SK-N-SH (cell line): Measurements from ENCODE around the gene SMIM12. TPM values are rescaled to one million over a fixed set of nuclear protein-coding genes. Genes with fewer than 3 reads are reported as not detected.

Experiments used
- CTCF ChIA-PET: fragments of 300-600, 350-600 bp; formaldehyde crosslinking; extraction: SDS; loops from one replicate; lab custom pipeline; 2021; lab: Yijun Ruan, JAX
- POLR2A ChIA-PET: fragments of 350-600 bp; sonication (Branson Sonifier 250); formaldehyde crosslinking; extraction: SDS; loops from one replicate; lab custom pipeline; 2020; ENCODE audit warnings: antibody characterized with exemption, inconsistent platforms; lab: Yijun Ruan, JAX
- DNase-seq: peaks from one replicate; pipeline ENCODE4 v3.0.0; 2012
- H2AFZ ChIP-seq: fragments of 200-600 bp; sonication (generic); 2 replicates; pipeline ENCODE4 v1.8.1; 2016; ENCODE audit warnings: antibody characterized with exemption, mild to moderate bottlenecking, low read depth
- H3F3A ChIP-seq: fragments of 200-600 bp; sonication (generic); replicated peaks from 2 replicates; pipeline ENCODE3; 2016; ENCODE audit warnings: antibody characterized with exemption, mild to moderate bottlenecking; ENCODE audit not compliant: insufficient read depth
- H3K27ac ChIP-seq, 2 experiments: fragments of 200-500 bp in 1 of 2; fragments of 200-600 bp in 1 of 2; sonication (Bioruptor generic) in 1 of 2; sonication (generic), shearing (Covaris generic) in 1 of 2; 2 replicates each; pipeline versions ENCODE4 v1.5.1 to v1.6.1; 2014 to 2016; ENCODE audit warnings: low read depth in 2 of 2, inconsistent platforms in 1 of 2, low read length in 1 of 2, mild to moderate bottlenecking in 1 of 2, mixed read lengths in 1 of 2
- H3K27me3 ChIP-seq: fragments of 200-600 bp; sonication (generic), shearing (Covaris generic); 2 replicates; pipeline ENCODE4 v1.6.1; 2016; ENCODE audit warnings: mixed run types; ENCODE audit not compliant: insufficient read depth
- H3K36me3 ChIP-seq, 2 experiments: fragments of 200-500 bp in 1 of 2; fragments of 200-600 bp in 1 of 2; sonication (Bioruptor generic) in 1 of 2; sonication (generic) in 1 of 2; replicated peaks in 1 of 2; 2 replicates each; pipeline versions ENCODE3 to v1.5.1; 2014 to 2016; ENCODE audit warnings: low read length in 1 of 2, mild to moderate bottlenecking in 1 of 2; ENCODE audit not compliant: insufficient read depth in 2 of 2, control insufficient read depth in 1 of 2
- H3K4me1 ChIP-seq, 2 experiments: fragments of 200-500 bp in 1 of 2; fragments of 200-600 bp in 1 of 2; sonication (Bioruptor generic) in 1 of 2; sonication (generic), shearing (Covaris generic) in 1 of 2; 2 replicates each; pipeline versions ENCODE4 v1.5.1 to v1.6.1; 2014 to 2016; ENCODE audit warnings: low read depth in 1 of 2, low read length in 1 of 2, mixed run types in 1 of 2; ENCODE audit not compliant: insufficient read depth in 2 of 2, control insufficient read depth in 1 of 2
- H3K4me2 ChIP-seq: fragments of 200-600 bp; sonication (generic), shearing (Covaris generic); 2 replicates; pipeline ENCODE4 v1.6.1; 2017; ENCODE audit warnings: mixed run types
- H3K4me3 ChIP-seq, 2 experiments: fragments of 200-500 bp in 1 of 2; fragments of 200-600 bp in 1 of 2; sonication (Bioruptor generic) in 1 of 2; sonication (generic), shearing (Covaris generic) in 1 of 2; 2 replicates each; pipeline versions ENCODE4 v1.5.1 to v1.8.1; 2014 to 2016; ENCODE audit warnings: low read depth in 2 of 2, inconsistent platforms in 1 of 2, low read length in 1 of 2, mild to moderate bottlenecking in 1 of 2, mixed read lengths in 1 of 2, moderate library complexity in 1 of 2
- H3K79me2 ChIP-seq: fragments of 200-600 bp; sonication (generic); 2 replicates; pipeline ENCODE4 v1.8.1; 2017; ENCODE audit warnings: mild to moderate bottlenecking; ENCODE audit not compliant: insufficient read depth
- H3K9ac ChIP-seq: fragments of 200-600 bp; sonication (generic); 2 replicates; pipeline ENCODE4 v1.6.1; 2017; ENCODE audit warnings: mixed run types
- H3K9me2 ChIP-seq: fragments of 200-600 bp; sonication (generic); 2 replicates; pipeline ENCODE4 v1.6.1; 2017; ENCODE audit warnings: mixed run types
- H3K9me3 ChIP-seq: fragments of 200-600 bp; sonication (generic); 2 replicates; pipeline ENCODE4 v1.6.1; 2017; ENCODE audit warnings: mixed run types, mild to moderate bottlenecking, moderate library complexity
- H4K20me1 ChIP-seq: fragments of 200-600 bp; sonication (generic); 2 replicates; pipeline ENCODE4 v1.6.1; 2017; ENCODE audit warnings: mild to moderate bottlenecking, mixed run types; ENCODE audit not compliant: insufficient read depth
- CTCF ChIP-seq: fragments of 200-600 bp; sonication (generic); IDR thresholded peaks from 2 replicates; pipeline ENCODE4 v1.6.1; 2017; ENCODE audit warnings: antibody characterized with exemption, mild to moderate bottlenecking, moderate library complexity
- MXI1 ChIP-seq: IDR thresholded peaks from 2 replicates; pipeline ENCODE4 v1.6.1; 2012; ENCODE audit warnings: mild to moderate bottlenecking, low read depth, low read length, improper control_type of control experiment
- NFIC ChIP-seq: IDR thresholded peaks from 2 replicates; pipeline ENCODE4 v1.4.0; 2012; ENCODE audit warnings: borderline replicate concordance
- POLR2AphosphoS5 ChIP-seq: IDR thresholded peaks from 2 replicates; pipeline ENCODE4 v1.6.1; 2012; ENCODE audit warnings: low read depth, low read length
- REST ChIP-seq: IDR thresholded peaks from 2 replicates; pipeline ENCODE4 v1.6.1; 2012; ENCODE audit warnings: mild to moderate bottlenecking, low read depth, low read length, moderate library complexity
- RFX5 ChIP-seq: IDR thresholded peaks from 2 replicates; pipeline ENCODE4 v1.6.1; 2012; ENCODE audit warnings: mild to moderate bottlenecking, improper control_type of control experiment, low read length
- TAF1 ChIP-seq: IDR thresholded peaks from 2 replicates; pipeline ENCODE4 v1.6.1; 2012; ENCODE audit warnings: low read depth, mild to moderate bottlenecking, low read length, moderate library complexity, borderline replicate concordance
- TEAD4 ChIP-seq: IDR thresholded peaks from 2 replicates; pipeline ENCODE4 v1.4.0; 2012; ENCODE audit warnings: mild to moderate bottlenecking, borderline replicate concordance; ENCODE audit not compliant: insufficient read depth
- USF2 ChIP-seq: fragments of 150-350 bp; IDR thresholded peaks from 2 replicates; pipeline ENCODE4 v1.6.1; 2017; ENCODE audit warnings: antibody characterized with exemption, low read length, low read depth, borderline replicate concordance
- WGBS: methylation state at CpG from one replicate; pipeline ENCODE4 v1.1.6; 2017; ENCODE audit warnings: low lambda C conversion rate; 5-methylcytosine and 5-hydroxymethylcytosine counted together
- polyA plus RNA-seq, 3 experiments: library from polyadenylated mRNA; depleted of rRNA; stranded (reverse); fragments of >200 nt; gene quantifications; 2 replicates each; pipeline ENCODE4 v1.2.3, GENCODE V29; 2012

The SMIM12 gene
- polyA plus RNA-seq, 1 of the 3 experiments (the other 2 are of a cell fraction), result 42.3 TPM

- no peak for TF ChIP-seq MXI1
- no peak for TF ChIP-seq USF2
- TF ChIP-seq POLR2AphosphoS5, result no peak
- TF ChIP-seq TAF1, result no peak
Measured at GRCh38 chr1:34840426-34840825, 19.1 kb downstream of the SMIM12 start (continued).

- POLR2A ChIA-PET, result no interaction called here
Measured at GRCh38 chr1:34839526-34840305, 19.8 kb downstream of the SMIM12 start.

More at GRCh38 chr1:34839526-34840305, 19.8 kb downstream of the SMIM12 start:
- Histone ChIP-seq H2AFZ (no peak overlapping the region), H3K4me2 (no peak overlapping the region), H3K9me3 (no peaks in the 10 kb centered on the region), H3K9me2 (no peaks in the 10 kb centered on the region), H3K36me3 (no peaks in the 10 kb centered on the region), H3K27me3 (no peaks in the 10 kb centered on the region), H3K9ac (no peak overlapping the region), H3K79me2 (no peaks in the 10 kb centered on the region), H3K4me1 (no peaks in the 10 kb centered on the region; a peak in 1 of 4 replicates), H3K27ac (no peak overlapping the region), H3K4me3 (no peak overlapping the region), H4K20me1 (no peaks in the 10 kb centered on the region)
- DNase-seq, result no peak
- CTCF ChIA-PET, result interaction anchor here (1.2 to 6.5 kb wide), 3 partner anchors 13 to 53 kb away, joined by 3 to 51 read pairs (median 5); no protein-coding TSS in a partner anchor
- 73% methylated on average over 12 of the region's 14 CpGs for WGBS
- no peak for TF ChIP-seq REST
- no peak for TF ChIP-seq RFX5
- no peak for TF ChIP-seq NFIC
- no peak for TF ChIP-seq CTCF
- TF ChIP-seq USF2, result no peak
- no peak for TF ChIP-seq TEAD4
- TF ChIP-seq, all 33 proteins: peak for 0
- H3F3A ChIP-seq, result no peaks in the 10 kb centered on the region
